GM12878 (cell line): ENCODE measurements around the gene DERL2. TPM values are rescaled to one million over a fixed set of nuclear protein-coding genes. Genes with fewer than 3 reads are reported as not detected.

ENCODE experiments used
- ATAC-seq: fragments of 200-7000 bp; cut with Tn5 transposase; 3 replicates; pipeline ENCODE4 v1.9.1; 2020; ENCODE audit warnings: mild to moderate bottlenecking, moderate library complexity
- BruUV-seq: library from RNA; stranded (reverse); fragments of 400-500 nt; replicated peaks from 2 replicates; lab custom pipeline; 2021; lab: Mats Ljungman, UMichigan
- CTCF ChIA-PET: fragments of 300-600 bp; sonication (Branson Sonifier 250); formaldehyde crosslinking; extraction: SDS; loops from one replicate; lab custom pipeline; 2021; ENCODE audit warnings: inconsistent platforms; lab: Yijun Ruan, JAX
- POLR2A ChIA-PET: fragments of 350-600 bp; formaldehyde crosslinking; extraction: SDS; loops from one replicate; lab custom pipeline; 2021; ENCODE audit warnings: inconsistent platforms; lab: Charles Lee
- RAD21 ChIA-PET: fragments of 300-600 bp; sonication (Branson Sonifier 250); formaldehyde crosslinking; loops from one replicate; lab custom pipeline; 2023; ENCODE audit warnings: antibody characterized with exemption; ENCODE audit not compliant: unreplicated experiment; lab: Charles Lee
- SMC1A ChIA-PET: fragments of 300-600 bp; sonication (Branson Sonifier 250); formaldehyde crosslinking; loops from one replicate; lab custom pipeline; 2023; ENCODE audit not compliant: unreplicated experiment, uncharacterized antibody; lab: Charles Lee
- DNase-seq: peaks from one replicate; pipeline ENCODE4 v3.0.0-alpha.2; 2011; ENCODE audit warnings: low read depth, low spot score
- FAIRE-seq: peaks from 3 replicates; lab custom pipeline; 2011; peaks lifted over from hg19 to GRCh38; lab: Jason Lieb, UNC
- H2AFZ ChIP-seq: 2 replicates; pipeline ENCODE4 v1.6.0; 2011; ENCODE audit warnings: low read depth, low read length, control low read depth; ENCODE audit not compliant: control insufficient read depth
- H3K27ac ChIP-seq: 2 replicates; pipeline ENCODE4 v1.5.1; 2011; ENCODE audit warnings: control low read depth; ENCODE audit not compliant: control insufficient read depth, insufficient read depth
- H3K27me3 ChIP-seq, 2 experiments: replicated peaks in 1 of 2; 2 replicates each; pipeline versions ENCODE4 v1.6.0 to v1.6.1; 2011; ENCODE audit warnings: low read length in 1 of 2; ENCODE audit not compliant: control insufficient read depth in 2 of 2, insufficient read depth in 2 of 2
- H3K36me3 ChIP-seq, 2 experiments: 2 replicates each; pipeline ENCODE4 v1.5.1; 2011; ENCODE audit warnings: low read length in 1 of 2; ENCODE audit not compliant: control insufficient read depth in 2 of 2, insufficient read depth in 2 of 2
- H3K4me1 ChIP-seq: 2 replicates; pipeline ENCODE4 v1.6.1; 2011; ENCODE audit warnings: mild to moderate bottlenecking, low read length, moderate library complexity, mixed read lengths; ENCODE audit not compliant: control insufficient read depth, insufficient read depth
- H3K4me2 ChIP-seq: 2 replicates; pipeline ENCODE4 v1.6.0; 2011; ENCODE audit warnings: control low read depth; ENCODE audit not compliant: control insufficient read depth, insufficient read depth
- H3K4me3 ChIP-seq: fragments of 200-600 bp; sonication (generic); 2 replicates; pipeline ENCODE4 v1.5.1; 2016
- H3K79me2 ChIP-seq: 2 replicates; pipeline ENCODE4 v1.6.0; 2011; ENCODE audit warnings: low read length; ENCODE audit not compliant: control insufficient read depth, insufficient read depth
- H3K9ac ChIP-seq: 2 replicates; pipeline ENCODE4 v1.8.0; 2011; ENCODE audit warnings: low read length, control low read depth, mixed read lengths; ENCODE audit not compliant: control insufficient read depth, insufficient read depth
- H3K9me3 ChIP-seq: replicated peaks from 3 replicates; pipeline ENCODE4 v1.5.1; 2011; ENCODE audit warnings: mild to moderate bottlenecking, low read length; ENCODE audit not compliant: control insufficient read depth, insufficient read depth
- H4K20me1 ChIP-seq: 2 replicates; pipeline ENCODE4 v1.6.0; 2011; ENCODE audit not compliant: control insufficient read depth, insufficient read depth
- ASH2L ChIP-seq: fragments of 300-600, 200-600 bp; sonication (generic); IDR thresholded peaks from 2 replicates; pipeline ENCODE4 v1.6.1; 2017; ENCODE audit warnings: low read depth, mild to moderate bottlenecking, borderline replicate concordance
- BCLAF1 ChIP-seq: fragments of 450-650 bp; IDR thresholded peaks from 2 replicates; pipeline ENCODE4 v1.6.1; 2017; ENCODE audit warnings: antibody characterized with exemption, mild to moderate bottlenecking, moderate library complexity
- E4F1 ChIP-seq: fragments of 450-650 bp; IDR thresholded peaks from 2 replicates; pipeline ENCODE4 v1.6.1; 2018; ENCODE audit warnings: borderline replicate concordance, mild to moderate bottlenecking; ENCODE audit not compliant: partially characterized antibody
- FOXK2 ChIP-seq: fragments of 450-650 bp; IDR thresholded peaks from 2 replicates; pipeline ENCODE4 v1.6.1; 2017; ENCODE audit warnings: mild to moderate bottlenecking, moderate library complexity
- MXI1 ChIP-seq: fragments of 150-350 bp; IDR thresholded peaks from 2 replicates; pipeline ENCODE4 v1.6.1; 2011; ENCODE audit warnings: low read depth, mild to moderate bottlenecking, inconsistent platforms, low read length, improper control_type of control experiment
- MYC ChIP-seq: IDR thresholded peaks from 2 replicates; pipeline ENCODE4 v1.6.1; 2011; ENCODE audit warnings: mild to moderate bottlenecking, low read length, moderate library complexity, inconsistent platforms; ENCODE audit not compliant: insufficient read depth, insufficient replicate concordance, insufficient read length, severe bottlenecking
- NBN ChIP-seq: fragments of 450-650 bp; IDR thresholded peaks from 2 replicates; pipeline ENCODE4 v1.6.1; 2016
- NFIC ChIP-seq: IDR thresholded peaks from 2 replicates; pipeline ENCODE4 v1.6.1; 2012; ENCODE audit warnings: low read depth, mild to moderate bottlenecking, inconsistent platforms, low read length, moderate library complexity
- RAD21 ChIP-seq: IDR thresholded peaks from 2 replicates; pipeline ENCODE4 v1.6.1; 2011; ENCODE audit warnings: mild to moderate bottlenecking, low read depth, low read length, moderate library complexity; ENCODE audit not compliant: insufficient read depth
- RB1 ChIP-seq: fragments of 450-650 bp; formaldehyde crosslinking; IDR thresholded peaks from 2 replicates; pipeline ENCODE4 v1.6.1; 2017; ENCODE audit warnings: mild to moderate bottlenecking, borderline replicate concordance
- SIX5 ChIP-seq: IDR thresholded peaks from 2 replicates; pipeline ENCODE4 v1.6.1; 2011; ENCODE audit warnings: mild to moderate bottlenecking, low read depth, low read length, moderate library complexity; ENCODE audit not compliant: severe bottlenecking
- SMAD1 ChIP-seq: fragments of 450-650 bp; IDR thresholded peaks from 2 replicates; pipeline ENCODE4 v1.6.1; 2018; ENCODE audit warnings: mild to moderate bottlenecking, low read depth; ENCODE audit not compliant: partially characterized antibody
- SP1 ChIP-seq: IDR thresholded peaks from one replicate; pipeline ENCODE4 v1.6.1; 2011; ENCODE audit warnings: low read depth, low read length
- SRF ChIP-seq, 2 experiments: IDR thresholded peaks; 2 replicates each; pipeline ENCODE4 v1.6.1; 2011; ENCODE audit warnings: low read depth in 2 of 2, low read length in 2 of 2, mild to moderate bottlenecking in 1 of 2, moderate library complexity in 1 of 2
- ZNF384 ChIP-seq: IDR thresholded peaks from 2 replicates; pipeline ENCODE4 v1.6.1; 2012; ENCODE audit warnings: low read depth, mild to moderate bottlenecking, low read length, improper control_type of control experiment, borderline replicate concordance
- ZNF622 ChIP-seq: fragments of 450-650 bp; IDR thresholded peaks from 2 replicates; pipeline ENCODE4 v1.6.1; 2017; ENCODE audit warnings: mild to moderate bottlenecking, inconsistent platforms
- WGBS: methylation state at CpG from one replicate; pipeline ENCODE4 v1.1.6; 2016; ENCODE audit warnings: low lambda C conversion rate; ENCODE audit not compliant: insufficient replicate concordance, insufficient coverage; ENCODE audit errors: missing lambda C conversion rate; 5-methylcytosine and 5-hydroxymethylcytosine counted together
- in situ Hi-C: fragments of 300-500 bp; cut with MboI; formaldehyde crosslinking; loops from 9 replicates; pipeline ENCODE4 v1.14.3; 2018; ENCODE audit warnings: mixed read lengths
- intact Hi-C: fragments of 100-400 bp; cut with micrococcal nuclease; formaldehyde crosslinking; loops from one replicate; pipeline ENCODE4 v1.14.2; 2022; ENCODE audit not compliant: unreplicated experiment
- polyA plus RNA-seq, 11 experiments: library from polyadenylated mRNA; depleted of rRNA in 4 of 11; unstranded in 6 of 11; stranded (reverse) in 5 of 11; fragments of >200 nt; fragmentation: Nextera tagmentation in 4 of 11; fragmentation: Illumina TruSeq in 1 of 11; extraction: Ambion mirVana in 4 of 11; extraction: Trizol in 1 of 11; gene quantifications; 1 replicate in 1 of 11; 2 replicates in 10 of 11; pipeline versions ENCODE4 v1.2.1 to v1.2.3, GENCODE V29; 2011 to 2016; ENCODE audit warnings: inconsistent platforms in 2 of 11, missing spikeins in 2 of 11, low read depth in 1 of 11
- total RNA-seq, 4 experiments: library from RNA; depleted of rRNA in 3 of 4; stranded (reverse); fragments of >200 nt in 3 of 4; fragmentation: Illumina TruSeq in 1 of 4; extraction: Trizol in 1 of 4; gene quantifications; 2 replicates each; pipeline versions ENCODE4 v1.2.1 to v1.2.3, GENCODE V29; 2013 to 2021

DERL2 gene
- total and polyA plus RNA-seq, 10 of the 15 experiments (the other 5 are each of a cell fraction or from before 2014, with no cell fraction given) = 40.5 to 236 (median 69.3) TPM

- H4K20me1 ChIP-seq = no peaks in the 10 kb centered on the region
- H3K4me1 ChIP-seq = no peaks in the 10 kb centered on the region
- RAD21 ChIA-PET = no interaction called here
- H2AFZ ChIP-seq = no peak overlapping the region
- 98% methylated on average over 5 of the region's 5 CpGs for WGBS
- no peak overlapping the region for H3K27ac ChIP-seq
- no peak for DNase-seq
- H3K9me3 ChIP-seq = no peaks in the 10 kb centered on the region
- H3K27me3 ChIP-seq = no peaks in the 10 kb centered on the region
- H3K36me3 ChIP-seq = peaks cover 0 to 10% of the 10 kb centered on the region in 2 experiments; a peak in 2 of 4 replicates
- SMC1A ChIA-PET = interaction anchor here (1.1 kb wide), 1 partner anchor 11 kb away, joined by 3 read pairs; no protein-coding TSS in a partner anchor
- FAIRE-seq = no peak
- ATAC-seq = no peak
- POLR2A ChIA-PET = no interaction called here
- H3K9ac ChIP-seq = no peak overlapping the region
- no TSS peak for BruUV-seq
- H3K79me2 ChIP-seq = no peaks in the 10 kb centered on the region
- TF ChIP-seq ZNF384 = no peak
- no peak for TF ChIP-seq FOXK2
- no peak for TF ChIP-seq E4F1
- no peak for TF ChIP-seq RB1
- TF ChIP-seq SRF (IDR thresholded peaks at IDR 0.05; ENCODE audit: low read depth in 2 of 2, low read length in 2 of 2) = no peak
- TF ChIP-seq NBN = no peak
- no peak for TF ChIP-seq SMAD1
- no peak for TF ChIP-seq ZNF622
- no peak for TF ChIP-seq MXI1
- no peak for TF ChIP-seq SIX5
- TF ChIP-seq SP1 = no peak
- no peak for TF ChIP-seq BCLAF1
- no peak for TF ChIP-seq NFIC
- TF ChIP-seq ASH2L = no peak
- TF ChIP-seq MYC = no peak
- no peak for TF ChIP-seq RAD21
- H3K4me3 ChIP-seq = no peak overlapping the region
- CTCF ChIA-PET = no interaction called here
- H3K4me2 ChIP-seq = no peak overlapping the region
- in situ Hi-C loops = no loop called here
- intact Hi-C loops = no loop called here
Measured at GRCh38 chr17:5523249-5523648, 37.3 kb upstream of the DERL2 start.
